Mucosa of gallbladder (tissue), 1 donor: ENCODE results near the gene KCNAB1. TPM values are rescaled to one million over a fixed set of nuclear protein-coding genes. Genes with fewer than 3 reads are reported as not detected.
A peak's percentile ranks its signal among the peaks of the same experiment; 100 is the strongest.
"Not testable (repeated sequence)": the region's sequence is repeated elsewhere in the genome, so short reads cannot be mapped to it uniquely, and the experiment has no call there.

ENCODE experiments used
- DNase-seq: peaks from one replicate; pipeline ENCODE4 v3.0.0-alpha.2; 2020; ENCODE audit warnings: low spot score
- total RNA-seq: library from RNA; stranded (reverse); gene quantifications from one replicate; pipeline ENCODE4 v1.2.1, GENCODE V29; 2021
- donor health status: DM: no; HTN: no; CAD: no.

The KCNAB1 gene
- 1.6 TPM for total RNA-seq

DNA sequence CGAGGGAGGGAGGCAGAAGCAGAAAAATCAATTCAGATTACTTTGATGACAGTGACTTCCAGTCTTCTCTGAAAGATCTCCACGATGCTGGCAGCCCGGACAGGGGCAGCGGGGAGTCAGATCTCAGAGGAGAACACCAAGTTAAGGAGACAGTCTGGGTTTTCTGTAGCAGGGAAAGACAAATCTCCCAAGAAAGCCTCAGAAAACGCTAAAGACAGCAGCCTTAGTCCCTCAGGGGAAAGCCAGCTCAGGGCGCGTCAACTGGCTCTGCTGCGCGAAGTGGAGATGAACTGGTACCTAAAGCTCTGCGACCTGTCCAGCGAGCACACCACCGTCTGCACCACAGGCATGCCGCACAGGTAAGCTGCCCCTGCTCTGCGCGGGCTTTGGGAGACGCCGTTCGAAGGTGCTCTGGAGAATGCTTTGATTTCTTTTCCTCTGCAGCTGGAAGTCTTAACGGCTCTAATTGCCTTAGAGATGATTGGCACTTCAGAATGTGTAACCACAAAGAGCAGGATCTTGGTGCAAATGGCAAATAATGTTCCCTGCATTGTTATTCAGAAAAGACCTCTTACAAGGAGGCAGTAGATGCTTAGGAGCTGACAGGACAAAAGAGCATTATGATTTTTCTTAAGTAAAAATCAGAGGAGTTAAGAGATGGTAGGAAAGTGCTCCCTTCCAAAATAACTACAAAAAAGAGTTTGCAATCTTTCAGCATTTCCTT, at the start of gene KCNAB1:
Gene KCNAB1 (plus strand): TSS at position 51 of the 724 bp plus-strand sequence.
- DNase-seq: no peak

DNA sequence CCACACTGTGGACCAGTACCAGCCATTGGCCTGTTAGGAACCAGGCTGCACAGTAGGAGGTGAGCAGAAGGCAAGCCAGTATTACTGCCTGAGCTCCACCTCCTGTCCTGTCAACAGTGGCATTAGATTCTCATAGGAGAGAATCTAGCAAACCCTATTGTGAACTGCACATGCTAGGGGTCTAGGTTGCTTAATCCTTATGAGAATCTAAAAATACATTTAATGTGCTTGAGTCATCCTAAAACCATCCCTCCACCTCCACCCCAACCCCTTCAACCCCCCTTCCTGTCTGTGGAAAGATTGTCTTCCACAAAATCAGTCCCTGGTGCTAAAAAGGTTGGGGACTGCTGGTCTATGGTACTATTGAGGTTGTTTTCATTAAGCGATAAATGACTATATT, 49.3 kb upstream of the KCNAB1 start:
- DNase-seq: no peak

DNA sequence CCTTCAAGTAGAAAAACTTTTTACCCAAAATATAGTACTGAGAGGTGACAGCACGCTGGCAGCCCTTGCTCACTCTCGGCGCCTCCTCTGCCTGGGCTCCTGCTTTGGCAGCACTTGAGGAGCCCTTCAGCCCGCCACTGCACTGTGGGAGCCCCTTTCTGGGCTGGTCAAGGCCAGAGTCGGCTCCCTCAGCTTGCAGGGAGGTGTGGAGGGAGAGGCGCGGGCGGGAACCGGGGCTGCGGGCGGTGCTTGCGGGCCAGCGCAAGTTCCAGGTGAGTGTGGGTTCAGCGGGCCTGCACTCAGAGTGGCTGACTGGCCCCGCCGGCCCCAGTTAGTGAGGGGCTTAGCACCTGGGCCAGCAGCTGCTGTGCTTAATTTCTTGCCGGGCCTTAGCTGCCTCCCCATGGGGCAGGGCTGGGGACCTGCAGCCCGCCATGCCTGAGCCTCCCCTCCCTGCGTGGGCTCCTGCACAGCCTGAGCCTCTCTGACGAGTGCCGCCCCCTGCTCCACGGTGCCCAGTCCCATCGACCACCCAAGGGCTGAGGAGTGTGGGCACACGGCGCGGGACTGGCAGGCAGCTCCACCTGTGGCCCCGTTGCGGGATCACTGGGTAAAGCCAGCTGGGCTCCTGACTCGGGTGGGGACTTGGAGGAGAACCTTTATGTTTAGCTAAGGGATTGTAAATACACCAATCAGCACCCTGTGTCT, 47.3 kb upstream of the KCNAB1 start:
- DNase-seq: not testable (repeated sequence)

DNA sequence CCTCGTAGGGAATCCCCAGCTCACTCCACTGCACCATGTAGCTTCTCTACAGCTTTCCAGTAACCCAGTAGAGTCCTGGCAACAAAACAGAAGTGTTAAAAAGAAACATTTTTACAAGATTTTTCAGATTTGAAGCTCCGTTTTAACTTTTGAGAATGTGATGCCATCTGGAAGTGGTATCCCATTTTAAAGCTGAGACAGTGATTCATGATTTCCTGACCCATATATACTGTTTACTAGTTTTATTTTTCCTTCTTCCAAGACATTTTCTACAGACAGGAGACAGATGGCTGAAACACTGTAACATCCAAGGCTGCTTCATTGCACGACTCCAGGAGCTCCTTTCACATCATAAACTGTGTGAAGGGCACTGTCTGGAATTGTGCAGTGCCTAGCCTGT, 30.3 kb upstream of the KCNAB1 start:
- DNase-seq: no peak

DNA sequence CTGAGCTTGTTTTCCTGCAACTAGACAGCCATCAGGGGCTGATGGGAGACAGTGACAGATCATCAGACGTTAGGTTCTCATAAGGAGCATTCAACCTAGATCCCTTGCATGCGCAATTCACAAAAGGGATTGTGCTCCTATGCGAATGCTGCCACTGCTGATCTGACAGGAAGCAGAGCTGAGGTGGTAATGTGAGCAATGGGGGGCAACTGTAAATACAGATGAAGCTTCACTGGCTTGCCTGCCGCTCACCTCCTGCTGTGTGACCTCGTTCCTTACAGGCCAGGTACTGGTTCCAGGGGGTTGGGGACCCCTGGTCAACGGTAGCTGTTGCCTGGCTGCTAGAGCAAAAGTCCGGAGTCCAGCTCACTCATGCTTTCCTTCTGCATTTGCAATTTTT, 26.4 kb upstream of the KCNAB1 start:
- no peak for DNase-seq

DNA sequence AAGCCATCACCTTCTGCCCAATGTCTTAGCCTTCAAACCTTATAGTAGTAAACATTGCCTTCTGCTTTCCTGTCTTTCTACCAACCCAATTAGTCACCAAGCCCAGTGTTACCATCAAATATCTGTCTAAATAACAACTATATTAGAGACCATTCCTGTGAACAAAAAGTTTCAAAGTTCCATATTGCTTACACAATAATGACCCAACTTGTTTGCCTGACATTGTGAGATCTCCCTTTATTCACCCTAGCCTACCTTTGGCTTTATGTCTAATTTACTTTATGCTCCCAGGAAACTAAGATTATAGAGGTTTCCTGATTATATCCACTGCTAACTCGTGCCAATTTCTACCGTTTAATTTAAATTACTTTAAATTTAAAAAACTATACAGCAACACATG, 26.0 kb upstream of the KCNAB1 start:
- no peak for DNase-seq

DNA sequence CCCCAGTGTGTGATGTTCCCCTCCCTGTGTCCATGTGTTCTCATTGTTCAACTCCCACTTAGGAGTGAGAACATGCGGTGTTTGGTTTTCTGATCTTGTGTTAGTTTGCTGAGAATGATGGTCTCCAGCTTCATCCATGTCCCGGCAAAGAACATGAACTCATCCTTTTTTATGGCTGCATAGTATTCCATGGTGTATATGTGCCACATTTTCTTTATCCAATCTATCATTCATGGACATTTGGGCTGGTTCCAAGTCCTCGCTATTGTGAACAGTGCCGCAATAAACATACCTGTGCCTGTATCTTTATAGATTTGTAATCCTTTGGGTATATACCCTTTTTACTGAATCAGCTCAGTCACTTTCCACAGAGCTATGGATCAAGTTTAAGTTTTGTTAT, 24.7 kb upstream of the KCNAB1 start:
- not testable (repeated sequence) for DNase-seq

DNA sequence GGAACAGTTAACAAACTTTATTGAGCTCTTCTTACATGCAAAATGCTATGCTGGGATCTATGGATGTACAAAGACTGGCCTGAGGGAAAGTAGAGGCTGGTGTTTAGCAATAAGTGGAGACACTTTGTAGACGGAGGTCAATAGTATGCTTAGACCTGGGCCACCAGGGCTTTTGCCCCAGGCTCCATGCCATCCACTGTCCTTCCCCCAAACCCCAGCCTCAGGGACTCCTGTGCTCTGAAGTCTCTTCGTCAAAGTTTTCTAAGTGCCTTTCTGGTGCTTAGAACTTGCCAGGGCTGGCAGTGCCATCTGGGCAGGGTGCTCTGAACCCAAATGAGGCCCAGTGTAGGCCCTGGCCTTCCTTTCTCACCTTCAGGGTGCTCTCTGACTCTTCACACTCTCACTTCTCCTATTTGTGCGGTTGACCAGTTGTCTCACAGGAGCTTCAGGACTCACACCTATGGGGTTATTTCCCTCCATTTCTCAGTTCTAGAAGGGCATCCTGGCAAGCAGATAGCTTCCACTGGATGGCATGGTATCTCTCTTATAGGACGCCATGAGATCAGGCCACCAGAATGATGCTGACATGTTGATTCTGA, 21.8 kb upstream of the KCNAB1 start:
- no peak for DNase-seq

DNA sequence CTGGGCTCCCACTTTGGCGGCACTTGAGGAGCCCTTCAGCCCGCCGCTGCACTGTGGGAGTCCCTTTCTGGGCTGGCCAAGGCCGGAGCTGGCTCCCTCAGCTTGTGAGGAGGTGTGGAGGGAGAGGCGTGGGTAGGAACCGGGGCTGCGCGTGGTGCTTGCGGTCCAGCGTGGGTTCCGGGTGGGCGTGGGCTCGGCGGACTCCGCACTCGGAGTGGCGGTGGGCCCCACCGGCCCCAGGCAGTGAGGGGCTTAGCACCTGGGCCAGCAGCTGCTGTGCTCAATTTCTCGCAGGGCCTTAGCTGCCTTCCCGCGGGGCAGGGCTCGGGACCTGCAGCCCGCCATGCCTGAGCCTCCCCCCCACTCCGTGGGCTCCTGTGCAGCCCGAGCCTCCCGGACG, 21.0 kb upstream of the KCNAB1 start:
- not testable (repeated sequence) for DNase-seq

DNA sequence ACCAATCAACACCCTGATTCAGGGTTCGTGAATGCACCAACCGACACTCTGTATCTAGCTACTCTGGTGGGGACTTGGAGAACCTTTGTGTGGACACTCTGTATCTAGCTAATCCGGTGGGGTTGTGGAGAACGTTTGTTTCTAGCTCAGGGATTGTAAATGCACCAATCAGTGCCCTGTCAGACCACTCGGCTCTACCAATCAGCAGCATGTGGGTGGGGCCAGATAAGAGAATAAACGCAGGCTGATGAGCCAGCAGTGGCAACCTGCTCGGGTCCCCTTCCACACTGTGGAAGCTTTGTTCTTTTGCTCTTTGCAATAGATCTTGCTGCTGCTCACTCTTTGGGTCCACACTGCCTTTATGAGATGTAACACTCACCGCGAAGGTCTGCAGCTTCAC, 20.4 kb upstream of the KCNAB1 start:
- DNase-seq: not testable (repeated sequence)

DNA sequence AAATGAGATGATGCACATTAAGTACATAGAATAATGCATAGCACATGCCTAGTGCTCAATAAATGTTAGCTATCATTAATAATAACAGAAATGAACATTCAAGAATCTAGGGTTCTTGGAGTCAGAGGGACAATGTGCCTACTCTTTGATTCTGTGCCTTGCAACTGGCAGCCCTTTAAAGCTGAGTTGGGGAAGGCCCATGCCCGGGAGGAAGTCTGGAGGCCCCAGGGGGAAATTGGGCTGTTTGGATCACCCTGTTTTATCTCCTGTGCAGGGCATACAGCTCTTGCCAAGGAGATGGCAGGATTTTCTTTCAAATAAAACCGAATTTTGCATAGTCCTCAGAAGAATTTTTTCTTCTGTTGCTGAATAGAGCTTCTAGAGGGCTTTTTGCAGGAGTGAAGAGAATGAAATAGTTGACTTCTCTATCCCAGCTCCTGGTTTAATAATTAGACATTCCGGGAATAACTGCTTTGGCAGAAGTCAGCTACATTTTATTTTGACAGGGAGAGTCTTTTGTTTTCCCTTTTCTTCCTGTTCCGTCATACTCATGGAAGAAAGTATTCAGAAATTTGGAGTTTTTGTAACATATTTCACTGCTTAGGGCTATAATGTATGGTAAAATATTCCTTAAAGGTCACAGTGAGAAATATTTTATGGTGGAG, 18.0 kb upstream of the KCNAB1 start:
- no peak for DNase-seq

DNA sequence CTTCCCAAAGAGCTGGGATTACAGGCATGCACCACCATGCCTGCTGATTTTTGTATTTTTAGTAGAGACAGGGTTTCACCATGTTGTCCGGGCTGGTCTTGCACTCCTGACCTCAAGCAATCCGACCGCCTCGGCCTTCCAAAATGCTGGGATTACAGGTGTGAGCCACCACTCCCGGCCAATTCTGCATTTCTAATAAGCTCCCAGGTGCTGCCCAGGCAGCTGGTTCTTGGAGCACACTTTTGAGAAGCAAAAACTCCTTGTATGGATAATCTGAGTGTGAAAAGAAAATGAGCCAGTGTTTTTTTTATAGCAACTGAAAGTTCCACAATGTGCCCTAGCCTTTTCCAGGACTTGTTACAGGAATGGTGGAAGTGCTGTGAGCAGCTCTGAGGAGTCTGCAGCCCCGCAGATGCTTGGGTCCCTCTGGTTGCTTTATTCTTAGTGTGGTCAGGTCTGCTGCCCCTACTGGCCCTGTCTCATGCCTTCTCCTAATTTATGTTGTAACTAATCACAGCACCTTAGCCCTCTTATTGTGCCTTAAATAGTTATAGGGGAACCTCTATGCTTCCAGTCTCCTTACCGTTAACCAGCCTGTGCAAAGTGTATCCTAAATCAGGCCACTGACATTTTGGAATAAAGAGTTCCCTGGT, 13.5 kb upstream of the KCNAB1 start:
- no peak for DNase-seq

DNA sequence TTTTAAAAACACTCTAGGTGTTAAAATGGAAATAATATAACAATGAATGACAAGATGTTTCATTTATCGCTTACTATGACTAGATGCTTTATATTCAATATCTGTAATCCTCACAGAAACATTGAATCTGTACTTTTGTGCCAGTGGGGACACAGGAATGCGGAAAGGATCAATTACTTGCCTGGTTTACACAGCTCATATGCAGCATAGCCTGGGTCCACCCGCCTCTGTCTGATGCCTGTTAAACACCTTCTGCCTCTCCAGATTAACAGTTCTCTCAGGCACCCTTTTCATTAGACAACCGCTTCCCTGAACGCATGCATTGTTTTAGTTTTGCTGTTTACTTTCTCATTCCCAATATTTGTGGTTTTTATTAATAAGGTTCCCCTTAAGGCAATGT, 12.9 kb upstream of the KCNAB1 start:
- peak; percentile 23 for DNase-seq

DNA sequence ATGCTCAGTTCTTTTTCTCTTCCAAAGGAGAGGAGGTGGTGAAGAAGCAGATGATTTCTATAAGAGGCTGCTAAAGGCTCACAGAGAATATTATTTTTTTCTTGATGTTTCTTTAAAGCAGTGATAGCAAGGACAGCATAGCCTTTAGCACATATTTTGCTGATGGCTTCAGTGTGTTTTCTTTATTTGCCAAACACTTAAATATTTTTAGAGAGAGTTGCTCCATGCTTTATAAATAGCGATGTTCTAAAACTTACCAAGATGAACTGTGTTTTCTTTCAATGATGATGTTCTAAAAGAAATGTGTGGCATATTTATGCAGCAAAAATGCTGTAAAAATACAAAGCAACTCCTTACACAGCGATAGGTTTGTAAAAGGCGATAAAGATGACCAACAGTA, 11.8 kb upstream of the KCNAB1 start:
- DNase-seq: no peak

DNA sequence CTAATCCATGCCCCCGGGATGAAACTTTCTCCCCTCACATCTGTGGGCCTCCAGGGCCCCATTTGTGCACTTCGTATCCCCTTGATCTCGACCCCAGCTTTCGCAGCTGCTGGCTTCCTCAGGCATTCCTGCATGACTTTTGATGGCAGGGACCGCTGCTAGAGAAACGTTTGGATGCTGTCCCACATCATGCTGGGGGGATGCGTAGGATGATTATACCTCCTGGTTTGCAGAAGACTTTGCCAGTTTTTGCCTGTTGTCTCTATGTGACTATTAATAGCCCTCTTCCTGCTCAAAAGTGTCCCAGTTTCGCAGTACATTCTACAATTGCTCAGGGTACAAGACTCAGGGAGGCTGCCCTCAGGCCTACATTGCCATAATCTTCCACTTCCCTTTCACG, 10.4 kb upstream of the KCNAB1 start:
- no peak for DNase-seq

DNA sequence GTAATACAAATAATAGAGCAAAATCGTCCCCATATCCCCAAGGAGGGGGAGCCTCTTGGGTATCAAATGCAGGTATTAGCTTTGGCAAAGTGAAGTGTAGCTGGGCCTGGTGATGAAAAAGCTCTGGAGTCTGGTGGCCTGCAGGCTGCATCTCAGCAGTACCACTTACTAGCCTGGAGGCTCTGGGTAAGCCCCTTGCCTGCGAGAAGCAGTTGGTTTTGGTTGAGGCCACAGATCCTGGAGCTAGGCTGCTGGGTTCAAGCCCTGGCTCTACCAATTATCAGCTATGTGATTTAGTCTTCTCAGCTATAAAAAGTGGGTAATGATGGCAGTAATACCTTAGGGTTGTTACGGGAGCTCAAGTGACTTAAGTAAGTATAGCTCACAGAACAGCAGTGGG, 6.1 kb downstream of the KCNAB1 start:
- DNase-seq: no peak

DNA sequence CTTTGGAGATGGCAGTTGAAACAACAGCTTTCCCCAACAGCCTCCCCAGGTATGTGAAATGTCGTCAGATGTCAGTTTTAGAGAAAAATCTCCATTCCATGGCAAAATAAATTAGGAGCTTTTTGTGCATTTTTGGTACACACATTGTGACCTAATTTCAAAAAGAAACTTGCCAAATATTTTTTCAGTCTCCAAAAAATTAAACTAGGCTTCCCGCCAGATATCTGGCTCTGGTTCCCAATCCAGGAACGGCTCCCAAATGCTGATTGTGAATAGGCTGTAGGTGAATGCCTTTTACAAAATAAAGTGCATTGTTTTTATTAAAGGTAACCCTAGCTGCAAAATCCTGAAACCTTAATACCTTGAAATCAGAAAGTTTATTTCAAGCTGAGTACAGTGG, 10.9 kb downstream of the KCNAB1 start:
- no peak for DNase-seq

DNA sequence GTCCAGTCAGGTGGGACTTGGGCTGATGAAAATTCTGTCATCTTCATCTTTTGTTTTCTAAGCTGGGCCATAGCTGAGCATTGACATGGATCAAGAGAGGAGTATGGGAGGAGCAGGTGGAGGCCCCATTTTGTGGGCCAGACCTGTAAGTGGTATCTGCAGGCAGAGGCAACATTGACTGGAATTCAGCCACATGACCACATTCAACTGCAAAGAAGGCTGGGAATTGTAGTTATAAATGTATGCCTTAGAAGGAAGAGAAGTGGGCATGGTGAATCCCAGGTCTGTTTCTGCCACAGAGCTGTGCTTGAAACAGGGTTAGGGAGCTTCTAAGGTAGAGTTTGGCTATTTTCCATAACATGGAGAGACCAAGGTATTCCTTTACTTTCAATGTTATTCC, 11.4 kb downstream of the KCNAB1 start:
- DNase-seq: no peak

DNA sequence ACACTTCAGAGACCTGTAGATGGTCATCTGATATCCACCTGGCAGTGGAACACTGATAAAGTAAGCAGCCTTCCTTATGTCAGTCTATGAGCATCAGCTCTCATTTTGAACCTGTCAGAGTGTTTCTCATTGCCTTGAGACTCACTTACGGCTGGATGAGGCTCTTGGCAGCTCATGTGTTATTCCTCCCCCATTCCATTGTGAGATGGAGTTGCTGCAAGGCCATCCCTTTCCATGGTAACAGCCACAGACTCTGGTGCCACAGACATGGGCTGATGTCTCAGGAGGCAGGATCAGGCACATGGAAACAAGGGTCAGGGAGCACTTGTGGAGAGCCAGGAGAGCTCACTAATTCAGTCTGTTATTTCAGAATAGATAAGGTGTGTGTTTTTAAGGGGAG, 11.9 kb downstream of the KCNAB1 start:
- DNase-seq: no peak

DNA sequence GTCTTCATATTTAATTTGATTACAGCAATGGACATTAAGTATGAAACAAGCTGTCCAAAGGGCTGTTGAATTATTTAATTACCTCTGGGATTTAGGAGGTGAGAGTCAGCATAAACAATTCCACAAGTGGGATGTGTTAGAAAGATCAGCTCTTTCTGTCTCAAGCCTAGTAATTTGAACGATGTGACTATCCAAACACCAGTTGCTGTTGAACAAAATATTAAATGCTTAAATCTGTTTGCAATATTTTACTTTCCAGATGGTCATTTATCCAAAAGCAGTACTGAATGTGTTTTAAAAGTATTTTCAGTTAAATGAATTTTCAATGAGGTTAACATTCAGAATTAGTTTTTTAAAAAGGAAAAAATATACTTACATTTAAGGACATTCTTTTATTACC, 12.7 kb downstream of the KCNAB1 start:
- DNase-seq: no peak

DNA sequence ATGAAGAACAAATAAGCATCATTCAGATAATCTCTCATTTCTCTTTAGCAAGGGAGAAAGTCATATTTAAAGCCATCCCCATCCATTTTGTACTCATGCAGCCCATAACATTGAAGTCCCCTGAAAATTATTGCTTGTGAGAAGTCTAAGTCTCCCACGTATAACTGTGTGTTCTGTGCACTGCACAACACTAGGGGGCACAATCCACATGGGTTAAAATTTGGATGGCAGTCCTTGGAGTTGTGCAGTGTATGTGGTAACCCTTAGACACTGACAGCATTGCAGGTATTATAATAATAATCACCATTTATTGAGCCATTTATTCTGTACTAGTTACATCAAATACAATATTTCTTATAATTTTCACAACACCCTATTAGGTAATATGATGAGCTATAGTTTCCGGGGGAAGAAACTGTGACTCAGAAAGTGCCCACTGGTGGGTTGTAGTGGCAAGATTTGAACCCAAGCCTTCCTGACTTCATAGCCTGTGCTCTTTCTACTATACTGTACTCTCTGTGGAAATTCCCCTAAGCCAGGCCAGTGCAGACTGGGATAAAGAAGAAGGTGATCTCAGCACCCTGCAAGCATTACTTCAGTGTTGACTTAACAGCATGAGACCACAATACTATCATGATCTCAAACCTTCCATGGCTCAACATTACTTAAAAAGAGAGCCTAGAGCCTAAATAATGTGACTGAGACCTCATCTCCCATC, 15.7 kb downstream of the KCNAB1 start:
- no peak for DNase-seq
